ENCODE data around the gene METTL16. TPM values are rescaled to one million over a fixed set of nuclear protein-coding genes. Genes with fewer than 3 reads are reported as not detected.

METTL16 gene
- total RNA-seq, 2 donors from 2014 or later, result 46.6 to 47.9 TPM

DNA sequence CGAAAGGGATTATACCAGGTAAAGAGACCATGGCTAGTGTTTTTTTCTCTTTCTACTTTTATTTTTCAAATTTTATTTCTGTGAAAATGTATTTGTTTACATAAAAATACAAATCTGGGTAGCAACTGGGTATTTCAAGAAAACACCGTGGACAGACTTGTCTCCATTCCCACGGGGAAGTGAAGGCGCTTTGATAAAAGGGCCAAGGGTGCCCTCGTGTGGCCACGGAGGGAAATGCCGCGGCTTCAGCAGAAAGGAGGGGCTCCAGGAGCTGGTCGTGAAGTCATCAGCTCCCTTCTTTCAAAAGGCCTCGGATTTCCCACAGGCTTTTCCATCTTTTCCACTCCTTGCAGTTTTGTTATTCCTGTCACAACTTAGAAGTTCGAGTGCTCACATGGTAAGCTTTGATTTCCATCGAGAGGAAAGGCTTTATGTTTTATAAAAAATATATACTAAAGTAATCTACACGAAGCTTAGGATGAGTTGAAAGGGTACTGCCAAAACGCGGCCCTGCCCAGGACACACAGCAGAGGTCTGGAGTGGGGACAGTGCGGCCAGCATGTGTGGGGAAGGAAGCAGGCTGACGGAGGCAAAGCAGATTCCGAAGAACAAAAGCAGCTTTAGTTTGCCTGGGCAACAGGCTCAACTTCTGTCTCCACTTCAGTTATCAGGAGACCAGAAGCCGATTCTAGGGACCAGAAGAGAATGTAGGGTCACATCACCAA is 95.5 kb downstream of the METTL16 start:
- Histone ChIP-seq H3K27ac (no peak overlapping the region), H3K27me3 (replicated peaks; ENCODE audit: insufficient read depth) (no peaks in the 10 kb centered on the region)
- intact Hi-C loops (cut with DNase I), result no loop called here

DNA sequence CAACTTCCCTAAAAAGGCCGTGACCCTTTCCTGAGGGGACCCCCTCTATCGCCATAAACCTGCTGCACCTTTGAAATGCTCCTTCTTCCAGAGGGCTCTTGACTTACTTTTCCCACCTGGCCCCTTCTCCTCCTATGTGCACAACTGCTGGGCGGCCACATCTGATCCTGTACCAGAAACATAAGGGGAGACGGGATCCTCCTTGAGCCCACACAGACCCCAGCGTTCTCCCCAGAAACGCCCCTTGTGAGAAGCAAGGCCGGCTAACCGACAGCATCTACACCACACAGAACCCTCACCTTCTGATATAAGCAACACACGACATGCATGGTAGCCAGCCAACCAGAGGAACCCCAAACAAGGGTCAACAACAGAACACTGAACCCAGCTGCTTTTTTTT is 96.6 kb downstream of the METTL16 start:
- H3K27ac ChIP-seq, result no peak overlapping the region
- intact Hi-C loops (cut with DNase I), result loop anchor here (1.0 kb wide), 1 partner anchor 33 kb away; no protein-coding TSS in a partner anchor
- DNase-seq (ENCODE audit: low spot score), result no peak
- H3K27me3 ChIP-seq (replicated peaks; ENCODE audit: insufficient read depth), result no peaks in the 10 kb centered on the region
- WGBS, result 83% methylated on average over 9 of the region's 9 CpGs
- H3K36me3 ChIP-seq, result peaks cover 0 to 3% of the 10 kb centered on the region in 2 donors
- no peaks in the 10 kb centered on the region for H3K4me1 ChIP-seq (replicated peaks)
- no peak overlapping the region for H3K4me3 ChIP-seq
- no peaks in the 10 kb centered on the region for H3K9me3 ChIP-seq
- no peak for TF ChIP-seq POLR2A (IDR thresholded peaks at IDR 0.05)
- TF ChIP-seq, protein P1, sequence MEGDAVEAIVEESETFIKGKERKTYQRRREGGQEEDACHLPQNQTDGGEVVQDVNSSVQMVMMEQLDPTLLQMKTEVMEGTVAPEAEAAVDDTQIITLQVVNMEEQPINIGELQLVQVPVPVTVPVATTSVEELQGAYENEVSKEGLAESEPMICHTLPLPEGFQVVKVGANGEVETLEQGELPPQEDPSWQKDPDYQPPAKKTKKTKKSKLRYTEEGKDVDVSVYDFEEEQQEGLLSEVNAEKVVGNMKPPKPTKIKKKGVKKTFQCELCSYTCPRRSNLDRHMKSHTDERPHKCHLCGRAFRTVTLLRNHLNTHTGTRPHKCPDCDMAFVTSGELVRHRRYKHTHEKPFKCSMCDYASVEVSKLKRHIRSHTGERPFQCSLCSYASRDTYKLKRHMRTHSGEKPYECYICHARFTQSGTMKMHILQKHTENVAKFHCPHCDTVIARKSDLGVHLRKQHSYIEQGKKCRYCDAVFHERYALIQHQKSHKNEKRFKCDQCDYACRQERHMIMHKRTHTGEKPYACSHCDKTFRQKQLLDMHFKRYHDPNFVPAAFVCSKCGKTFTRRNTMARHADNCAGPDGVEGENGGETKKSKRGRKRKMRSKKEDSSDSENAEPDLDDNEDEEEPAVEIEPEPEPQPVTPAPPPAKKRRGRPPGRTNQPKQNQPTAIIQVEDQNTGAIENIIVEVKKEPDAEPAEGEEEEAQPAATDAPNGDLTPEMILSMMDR (IDR thresholded peaks at IDR 0.05), result no peak
- no peak for TF ChIP-seq POLR2AphosphoS5 (IDR thresholded peaks at IDR 0.05)

More for the DNA sequence above, 95.5 kb downstream of the METTL16 start:
- peak; percentile 86 for DNase-seq (ENCODE audit: low spot score)
- 31% methylated on average over 19 of the region's 19 CpGs for WGBS
- TF ChIP-seq POLR2A (IDR thresholded peaks at IDR 0.05) (no peak), POLR2AphosphoS5 (IDR thresholded peaks at IDR 0.05) (peak; percentile 87)
- TF ChIP-seq, protein P1 (IDR thresholded peaks at IDR 0.05), result peak; percentile 89 to 97 (median 96)
- Histone ChIP-seq H3K9me3 (no peaks in the 10 kb centered on the region), H3K36me3 (peaks cover 0 to 8% of the 10 kb centered on the region in 2 donors), H3K4me1 (replicated peaks) (no peaks in the 10 kb centered on the region), H3K4me3 (no peak overlapping the region)

DNA sequence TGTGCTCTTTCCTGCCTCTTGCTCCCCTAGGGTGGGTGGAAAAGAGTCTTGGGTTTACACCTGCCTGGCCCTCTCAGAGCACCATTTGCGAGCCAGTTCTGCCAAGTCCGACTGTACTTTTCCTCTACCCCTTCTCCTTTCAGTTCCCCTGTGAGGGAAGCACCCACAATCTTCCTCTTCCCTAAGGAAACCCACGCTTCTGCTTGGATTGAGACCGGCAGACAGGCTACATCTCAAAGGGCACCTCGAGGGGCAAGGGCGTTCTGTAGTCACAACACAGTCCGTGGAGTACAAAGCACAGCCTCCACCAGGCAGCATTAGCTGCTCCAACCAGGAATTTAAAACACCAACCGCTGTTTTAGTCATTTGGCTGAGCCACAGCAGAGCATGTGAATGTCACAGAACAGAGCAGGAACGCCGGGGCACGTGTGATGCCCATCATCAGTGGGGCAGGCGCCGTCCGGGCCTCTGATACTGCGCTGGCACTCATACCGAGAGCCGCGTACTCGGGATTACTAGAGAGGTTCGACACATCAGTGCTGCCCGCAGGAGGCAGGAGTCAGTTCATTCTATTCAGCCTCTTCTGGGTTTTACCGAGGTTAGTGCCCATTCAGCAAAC is 97.1 kb downstream of the METTL16 start:
- Histone ChIP-seq H3K36me3 (no peaks in the 10 kb centered on the region), H3K4me3 (no peak overlapping the region), H3K9me3 (no peaks in the 10 kb centered on the region), H3K4me1 (replicated peaks) (no peaks in the 10 kb centered on the region), H3K27me3 (replicated peaks; ENCODE audit: insufficient read depth) (no peaks in the 10 kb centered on the region), H3K27ac (no peak overlapping the region)
- no peak for DNase-seq (ENCODE audit: low spot score)
- intact Hi-C loops (cut with DNase I), result loop anchor here (1.0 kb wide), 1 partner anchor 32 kb away; no protein-coding TSS in a partner anchor
- 93% methylated on average over 22 of the region's 22 CpGs for WGBS
- TF ChIP-seq POLR2AphosphoS5 (IDR thresholded peaks at IDR 0.05) (no peak), POLR2A (IDR thresholded peaks at IDR 0.05) (no peak)

GRCh38 chr17:2412561-2413021 is 99.1 kb downstream of the METTL16 start:
- Histone ChIP-seq H3K4me3 (no peak overlapping the region), H3K36me3 (no peaks in the 10 kb centered on the region), H3K4me1 (replicated peaks) (no peaks in the 10 kb centered on the region), H3K27me3 (replicated peaks; ENCODE audit: insufficient read depth) (no peaks in the 10 kb centered on the region), H3K27ac (no peak overlapping the region), H3K9me3 (no peaks in the 10 kb centered on the region)
- no peak for DNase-seq (ENCODE audit: low spot score)
- intact Hi-C loops (cut with DNase I), result no loop called here
- TF ChIP-seq POLR2AphosphoS5 (IDR thresholded peaks at IDR 0.05) (no peak), POLR2A (IDR thresholded peaks at IDR 0.05) (no peak)
- TF ChIP-seq, protein P1 (IDR thresholded peaks at IDR 0.05), result no peak
- 46% methylated on average over 2 of the region's 2 CpGs for WGBS

DNA sequence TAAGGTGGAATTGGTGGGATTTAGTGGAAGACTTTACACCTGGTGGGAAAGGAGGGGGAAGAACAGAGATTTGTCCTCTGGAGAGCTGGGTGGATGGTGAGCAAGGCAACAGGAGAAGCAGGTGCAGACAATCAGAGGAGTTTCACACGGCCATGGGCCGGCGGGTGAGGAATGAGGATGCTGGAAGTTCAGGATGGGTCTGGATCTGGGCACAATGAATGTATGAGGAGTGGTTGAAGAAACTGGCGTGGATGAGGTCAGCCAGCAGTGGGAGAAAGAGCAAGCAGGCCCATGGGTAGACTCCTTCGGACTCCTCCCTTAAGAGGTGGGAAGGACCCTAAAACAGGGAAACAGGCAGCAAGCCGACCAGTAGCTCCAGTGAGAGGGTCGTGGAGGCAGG is 100.7 kb downstream of the METTL16 start:
- 93% methylated on average over 7 of the region's 7 CpGs for WGBS

More for the DNA sequence above, 100.7 kb downstream of the METTL16 start:
- H3K27ac ChIP-seq, result no peak overlapping the region
- H3K4me1 ChIP-seq (replicated peaks), result no peaks in the 10 kb centered on the region
- H3K4me3 ChIP-seq, result no peak overlapping the region
- DNase-seq (ENCODE audit: low spot score), result no peak
- TF ChIP-seq POLR2A (IDR thresholded peaks at IDR 0.05) (no peak), POLR2AphosphoS5 (IDR thresholded peaks at IDR 0.05) (no peak)
- TF ChIP-seq, protein P1 (IDR thresholded peaks at IDR 0.05), result no peak
- H3K27me3 ChIP-seq (replicated peaks; ENCODE audit: insufficient read depth), result no peaks in the 10 kb centered on the region
- intact Hi-C loops (cut with DNase I), result no loop called here
- H3K9me3 ChIP-seq, result no peaks in the 10 kb centered on the region
- no peaks in the 10 kb centered on the region for H3K36me3 ChIP-seq

Measured in prostate gland (tissue), 2 donors.